Breast epithelium (tissue), 3 donors: ENCODE results near the gene EPM2A.

Experiments
- CTCF ChIP-seq, 3 donors: fragments of 450-650 bp; IDR thresholded peaks; one replicate each; pipeline ENCODE4 v1.5.1; 2016 to 2017; ENCODE audit warnings: antibody characterized with exemption in 3 of 3, mild to moderate bottlenecking in 3 of 3, moderate library complexity in 3 of 3
- POLR2A ChIP-seq: fragments of 450-650 bp; IDR thresholded peaks from one replicate; pipeline ENCODE4 v1.6.1; 2016; ENCODE audit warnings: antibody characterized with exemption, mild to moderate bottlenecking, moderate library complexity

GRCh38 chr6:145758113-145758512, 22.8 kb upstream of the EPM2A start:
- TF ChIP-seq POLR2A (no peak), CTCF (IDR thresholded peaks at IDR 0.05) (no peak)
